ENCODE measurements around the gene BICRA.

DNA sequence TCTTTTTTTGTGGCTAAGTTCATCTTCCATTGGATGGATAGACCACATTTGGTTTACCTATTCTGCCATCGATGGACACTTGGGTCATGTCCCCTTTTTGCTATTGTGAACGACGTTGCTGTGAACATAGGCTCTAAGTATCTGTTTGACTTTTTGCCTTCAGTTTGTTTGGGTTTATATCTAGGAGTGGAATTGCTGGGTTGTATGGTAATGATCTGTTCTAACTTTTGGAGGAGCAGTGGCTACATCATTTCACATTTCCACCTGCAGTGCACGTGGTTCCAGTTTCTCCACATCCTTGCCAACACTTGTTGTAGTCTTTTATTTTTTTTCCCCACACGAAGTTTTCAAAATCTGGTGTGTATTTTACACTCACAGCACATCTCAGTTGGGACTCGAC is 21.7 kb downstream of the BICRA start:
- TF ChIP-seq, protein P1, sequence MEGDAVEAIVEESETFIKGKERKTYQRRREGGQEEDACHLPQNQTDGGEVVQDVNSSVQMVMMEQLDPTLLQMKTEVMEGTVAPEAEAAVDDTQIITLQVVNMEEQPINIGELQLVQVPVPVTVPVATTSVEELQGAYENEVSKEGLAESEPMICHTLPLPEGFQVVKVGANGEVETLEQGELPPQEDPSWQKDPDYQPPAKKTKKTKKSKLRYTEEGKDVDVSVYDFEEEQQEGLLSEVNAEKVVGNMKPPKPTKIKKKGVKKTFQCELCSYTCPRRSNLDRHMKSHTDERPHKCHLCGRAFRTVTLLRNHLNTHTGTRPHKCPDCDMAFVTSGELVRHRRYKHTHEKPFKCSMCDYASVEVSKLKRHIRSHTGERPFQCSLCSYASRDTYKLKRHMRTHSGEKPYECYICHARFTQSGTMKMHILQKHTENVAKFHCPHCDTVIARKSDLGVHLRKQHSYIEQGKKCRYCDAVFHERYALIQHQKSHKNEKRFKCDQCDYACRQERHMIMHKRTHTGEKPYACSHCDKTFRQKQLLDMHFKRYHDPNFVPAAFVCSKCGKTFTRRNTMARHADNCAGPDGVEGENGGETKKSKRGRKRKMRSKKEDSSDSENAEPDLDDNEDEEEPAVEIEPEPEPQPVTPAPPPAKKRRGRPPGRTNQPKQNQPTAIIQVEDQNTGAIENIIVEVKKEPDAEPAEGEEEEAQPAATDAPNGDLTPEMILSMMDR (IDR thresholded peaks at IDR 0.05), result no peak
- TF ChIP-seq EZH2 (IDR thresholded peaks at IDR 0.05; ENCODE audit: borderline replicate concordance, insufficient read depth, low read depth, low read length, poor library complexity, severe bottlenecking), result no peak
